ENCODE data around the gene UBASH3B.
A peak's percentile ranks its signal among the peaks of the same experiment; 100 is the strongest.
"Not testable (repeated sequence)": the region's sequence is repeated elsewhere in the genome, so short reads cannot be mapped to it uniquely, and the experiment has no call there.

UBASH3B gene

GRCh38 chr11:122717264-122717867, 61.8 kb downstream of the UBASH3B start:
- Mint-ChIP-seq H3K36me3 (ENCODE audit: low read depth) (peaks cover 8% of the 10 kb centered on the region), H3K4me3 (peak overlapping the region; percentile 41), H3K4me1 (ENCODE audit: low read depth) (peaks cover 79% of the 10 kb centered on the region), H3K27ac (peak overlapping the region; percentile 85), H3K27me3 (no peaks in the 10 kb centered on the region), H3K9me3 (no peaks in the 10 kb centered on the region)
- DNase-seq: peak; percentile 51

GRCh38 chr11:122720107-122720881, 64.8 kb downstream of the UBASH3B start:
- DNase-seq: no peak
- Mint-ChIP-seq H3K4me3 (no peak overlapping the region), H3K36me3 (ENCODE audit: low read depth) (no peaks in the 10 kb centered on the region), H3K27me3 (no peaks in the 10 kb centered on the region), H3K4me1 (ENCODE audit: low read depth) (peaks cover 86% of the 10 kb centered on the region), H3K27ac (no peak overlapping the region), H3K9me3 (no peaks in the 10 kb centered on the region)

- H3K9me3 Mint-ChIP-seq: no peaks in the 10 kb centered on the region
- H3K4me1 Mint-ChIP-seq (ENCODE audit: low read depth): peaks cover 82% of the 10 kb centered on the region
- no peak overlapping the region for H3K27ac Mint-ChIP-seq
- H3K27me3 Mint-ChIP-seq: no peaks in the 10 kb centered on the region
- DNase-seq: no peak
- no peak overlapping the region for H3K4me3 Mint-ChIP-seq
- no peaks in the 10 kb centered on the region for H3K36me3 Mint-ChIP-seq (ENCODE audit: low read depth)
Measured at GRCh38 chr11:122721201-122721963, 65.9 kb downstream of the UBASH3B start.

GRCh38 chr11:122721964-122722266, 66.4 kb downstream of the UBASH3B start:
- Mint-ChIP-seq H3K36me3 (ENCODE audit: low read depth) (no peaks in the 10 kb centered on the region), H3K27ac (peak overlapping the region; percentile 50), H3K4me1 (ENCODE audit: low read depth) (peaks cover 82% of the 10 kb centered on the region), H3K9me3 (no peaks in the 10 kb centered on the region), H3K4me3 (peak overlapping the region; percentile 16), H3K27me3 (no peaks in the 10 kb centered on the region)
- no peak for DNase-seq

- Mint-ChIP-seq H3K4me1 (ENCODE audit: low read depth) (peaks cover 82% of the 10 kb centered on the region), H3K27ac (peak overlapping the region; percentile 84), H3K9me3 (no peaks in the 10 kb centered on the region), H3K27me3 (no peaks in the 10 kb centered on the region), H3K36me3 (ENCODE audit: low read depth) (no peaks in the 10 kb centered on the region), H3K4me3 (peak overlapping the region; percentile 41)
- no peak for DNase-seq
Measured at GRCh38 chr11:122723106-122723505, 67.6 kb downstream of the UBASH3B start.

GRCh38 chr11:122723576-122723975, 68.1 kb downstream of the UBASH3B start:
- Mint-ChIP-seq H3K4me3 (peak overlapping the region; percentile 41), H3K36me3 (ENCODE audit: low read depth) (no peaks in the 10 kb centered on the region), H3K27me3 (no peaks in the 10 kb centered on the region), H3K27ac (peak overlapping the region; percentile 84), H3K4me1 (ENCODE audit: low read depth) (peaks cover 82% of the 10 kb centered on the region), H3K9me3 (no peaks in the 10 kb centered on the region)
- no peak for DNase-seq

GRCh38 chr11:122724520-122724919, 69.0 kb downstream of the UBASH3B start:
- H3K9me3 Mint-ChIP-seq: no peaks in the 10 kb centered on the region
- H3K4me1 Mint-ChIP-seq (ENCODE audit: low read depth): peaks cover 85% of the 10 kb centered on the region
- no peak overlapping the region for H3K4me3 Mint-ChIP-seq
- H3K27me3 Mint-ChIP-seq: no peaks in the 10 kb centered on the region
- H3K36me3 Mint-ChIP-seq (ENCODE audit: low read depth): no peaks in the 10 kb centered on the region
- H3K27ac Mint-ChIP-seq: peak overlapping the region; percentile 84
- DNase-seq: no peak

GRCh38 chr11:122726028-122726427, 70.5 kb downstream of the UBASH3B start:
- DNase-seq: no peak
- Mint-ChIP-seq H3K27ac (no peak overlapping the region), H3K36me3 (ENCODE audit: low read depth) (peaks cover 2% of the 10 kb centered on the region), H3K9me3 (no peaks in the 10 kb centered on the region), H3K4me3 (no peak overlapping the region), H3K27me3 (no peaks in the 10 kb centered on the region), H3K4me1 (ENCODE audit: low read depth) (peaks cover 75% of the 10 kb centered on the region)

- Mint-ChIP-seq H3K27ac (peak overlapping the region; percentile 91), H3K9me3 (no peaks in the 10 kb centered on the region), H3K36me3 (ENCODE audit: low read depth) (peaks cover 11% of the 10 kb centered on the region), H3K4me3 (peak overlapping the region; percentile 67), H3K27me3 (no peaks in the 10 kb centered on the region), H3K4me1 (ENCODE audit: low read depth) (peaks cover 74% of the 10 kb centered on the region)
- peak; percentile 58 for DNase-seq
Measured at GRCh38 chr11:122727101-122727929, 71.8 kb downstream of the UBASH3B start.

- no peak for DNase-seq
- Mint-ChIP-seq H3K4me3 (no peak overlapping the region), H3K36me3 (ENCODE audit: low read depth) (peaks cover 11% of the 10 kb centered on the region), H3K4me1 (ENCODE audit: low read depth) (peaks cover 65% of the 10 kb centered on the region), H3K27ac (no peak overlapping the region), H3K9me3 (no peaks in the 10 kb centered on the region), H3K27me3 (no peaks in the 10 kb centered on the region)
Measured at GRCh38 chr11:122728561-122728960, 73.0 kb downstream of the UBASH3B start.

GRCh38 chr11:122729139-122729538, 73.6 kb downstream of the UBASH3B start:
- DNase-seq: no peak
- H3K36me3 Mint-ChIP-seq (ENCODE audit: low read depth): peaks cover 11% of the 10 kb centered on the region
- peak overlapping the region; percentile 68 for H3K27ac Mint-ChIP-seq
- H3K9me3 Mint-ChIP-seq: no peaks in the 10 kb centered on the region
- H3K4me1 Mint-ChIP-seq (ENCODE audit: low read depth): peaks cover 59% of the 10 kb centered on the region
- no peak overlapping the region for H3K4me3 Mint-ChIP-seq
- no peaks in the 10 kb centered on the region for H3K27me3 Mint-ChIP-seq

- Mint-ChIP-seq H3K36me3 (ENCODE audit: low read depth) (peaks cover 11% of the 10 kb centered on the region), H3K4me1 (ENCODE audit: low read depth) (peaks cover 50% of the 10 kb centered on the region)
- not testable (repeated sequence) for H3K4me3 Mint-ChIP-seq, H3K27ac Mint-ChIP-seq, H3K27me3 Mint-ChIP-seq, H3K9me3 Mint-ChIP-seq, DNase-seq
Measured at GRCh38 chr11:122730694-122731093, 75.2 kb downstream of the UBASH3B start.

GRCh38 chr11:122731500-122731913, 76.0 kb downstream of the UBASH3B start:
- Mint-ChIP-seq H3K36me3 (ENCODE audit: low read depth) (peaks cover 11% of the 10 kb centered on the region), H3K27ac (no peak overlapping the region), H3K27me3 (no peaks in the 10 kb centered on the region), H3K4me3 (no peak overlapping the region), H3K9me3 (no peaks in the 10 kb centered on the region), H3K4me1 (ENCODE audit: low read depth) (peaks cover 43% of the 10 kb centered on the region)
- no peak for DNase-seq
